Neural progenitor cell (in vitro differentiated cells): ENCODE data around the gene SLIT2.

Source experiments
- CTCF ChIP-seq: fragments of 200-600 bp; sonication (generic); IDR thresholded peaks from 2 replicates; pipeline ENCODE4 v1.5.1; 2017; ENCODE audit warnings: antibody characterized with exemption, mild to moderate bottlenecking
- EZH2 ChIP-seq: fragments of 200-600 bp; sonication (generic); IDR thresholded peaks from 2 replicates; pipeline ENCODE4 v1.6.1; 2017; ENCODE audit warnings: antibody characterized with exemption, mild to moderate bottlenecking, moderate library complexity

- peak; percentile 63 for TF ChIP-seq EZH2
- TF ChIP-seq CTCF: no peak
Measured at GRCh38 chr4:20252656-20253282, 1.1 kb downstream of the SLIT2 start.
